IMR-90 (cell line): Measurements from ENCODE around the gene HCN2. TPM values are rescaled to one million over a fixed set of nuclear protein-coding genes. Genes with fewer than 3 reads are reported as not detected.

Experiments used
- ATAC-seq: fragments of 200-7000 bp; cut with Tn5 transposase; 2 replicates; pipeline ENCODE4 v1.9.1; 2020; ENCODE audit warnings: low read depth, mild to moderate bottlenecking, moderate library complexity
- BruUV-seq: library from RNA; stranded (reverse); fragments of 400-500 nt; replicated peaks from 2 replicates; lab custom pipeline; 2021; lab: Mats Ljungman, UMichigan
- CTCF ChIA-PET: fragments of 300-600 bp; formaldehyde crosslinking; extraction: SDS; loops from one replicate; lab custom pipeline; 2021; ENCODE audit warnings: antibody characterized with exemption; lab: Yijun Ruan, JAX
- POLR2A ChIA-PET: fragments of 300-600 bp; sonication (Branson Sonifier 250); formaldehyde crosslinking; loops from one replicate; lab custom pipeline; 2022; ENCODE audit warnings: antibody characterized with exemption; ENCODE audit not compliant: unreplicated experiment; lab: Charles Lee
- DNase-seq: peaks from one replicate; pipeline ENCODE4 v3.0.0; 2013
- H2AFZ ChIP-seq: replicated peaks from 2 replicates; pipeline ENCODE3; 2013; ENCODE audit warnings: low read length, mild to moderate bottlenecking; ENCODE audit not compliant: poor library complexity
- H2AK5ac ChIP-seq: 2 replicates; pipeline ENCODE4 v1.6.1; 2013; ENCODE audit warnings: low read depth, low read length, inconsistent platforms
- H2AK9ac ChIP-seq: replicated peaks from 2 replicates; pipeline ENCODE3; 2013; ENCODE audit warnings: mild to moderate bottlenecking, low read depth, low read length, moderate library complexity; ENCODE audit not compliant: poor library complexity
- H2BK120ac ChIP-seq: 2 replicates; pipeline ENCODE4 v1.6.1; 2013; ENCODE audit warnings: low read depth, low read length, inconsistent platforms
- H2BK15ac ChIP-seq: 3 replicates; pipeline ENCODE4 v1.6.1; 2013; ENCODE audit warnings: low read depth, low read length, inconsistent platforms
- H2BK20ac ChIP-seq: 2 replicates; pipeline ENCODE4 v1.6.1; 2013; ENCODE audit warnings: low read depth, mild to moderate bottlenecking, inconsistent platforms, low read length, moderate library complexity
- H2BK5ac ChIP-seq: 2 replicates; pipeline ENCODE4 v1.6.1; 2013; ENCODE audit warnings: mild to moderate bottlenecking, low read depth, low read length, inconsistent platforms; ENCODE audit not compliant: poor library complexity, severe bottlenecking
- H3K14ac ChIP-seq: replicated peaks from 2 replicates; pipeline ENCODE4 v1.6.1; 2013; ENCODE audit warnings: low read depth, low read length, inconsistent platforms
- H3K18ac ChIP-seq: 2 replicates; pipeline ENCODE4 v1.6.1; 2013; ENCODE audit warnings: low read depth, low read length, control low read depth
- H3K23ac ChIP-seq: 2 replicates; pipeline ENCODE4 v1.6.1; 2013; ENCODE audit warnings: low read depth, low read length, inconsistent platforms
- H3K27ac ChIP-seq: 2 replicates; pipeline ENCODE4 v1.5.1; 2013; ENCODE audit warnings: mild to moderate bottlenecking, control low read depth, low read length; ENCODE audit not compliant: insufficient read depth
- H3K27me3 ChIP-seq: 2 replicates; pipeline ENCODE4 v1.6.1; 2013; ENCODE audit warnings: low read length; ENCODE audit not compliant: control insufficient read depth, insufficient read depth
- H3K36me3 ChIP-seq: 2 replicates; pipeline ENCODE4 v1.6.1; 2013; ENCODE audit warnings: low read length, mixed read lengths; ENCODE audit not compliant: control insufficient read depth, insufficient read depth
- H3K4ac ChIP-seq: 2 replicates; pipeline ENCODE4 v1.6.1; 2013; ENCODE audit warnings: low read depth, low read length, inconsistent platforms
- H3K4me1 ChIP-seq: 2 replicates; pipeline ENCODE4 v1.6.1; 2013; ENCODE audit warnings: low read length, mixed read lengths; ENCODE audit not compliant: control insufficient read depth, insufficient read depth
- H3K4me2 ChIP-seq: 2 replicates; pipeline ENCODE4 v1.6.1; 2013; ENCODE audit warnings: low read depth, mild to moderate bottlenecking, control low read depth, low read length, moderate library complexity
- H3K4me3 ChIP-seq: 2 replicates; pipeline ENCODE4 v1.5.1; 2013; ENCODE audit warnings: low read depth, mild to moderate bottlenecking, control low read depth, low read length, moderate library complexity; ENCODE audit not compliant: insufficient read depth
- H3K56ac ChIP-seq: 2 replicates; pipeline ENCODE4 v1.6.1; 2013; ENCODE audit warnings: low read length, inconsistent platforms; ENCODE audit not compliant: insufficient read depth; ENCODE audit errors: extremely low read depth
- H3K79me1 ChIP-seq, 2 experiments: 2 replicates each; pipeline ENCODE4 v1.6.1; 2013; ENCODE audit warnings: low read length in 2 of 2, inconsistent platforms in 1 of 2, low read depth in 1 of 2
- H3K9ac ChIP-seq: 2 replicates; pipeline ENCODE4 v1.6.1; 2013; ENCODE audit warnings: low read depth, low read length, control low read depth
- H3K9me1 ChIP-seq: 2 replicates; pipeline ENCODE4 v1.6.1; 2013; ENCODE audit warnings: low read length, inconsistent platforms; ENCODE audit not compliant: insufficient read depth
- H3K9me3 ChIP-seq: 2 replicates; pipeline ENCODE4 v1.6.1; 2013; ENCODE audit warnings: low read length; ENCODE audit not compliant: control insufficient read depth, insufficient read depth
- H4K20me1 ChIP-seq: 2 replicates; pipeline ENCODE4 v1.6.1; 2013; ENCODE audit warnings: low read length, inconsistent platforms; ENCODE audit not compliant: insufficient read depth
- H4K5ac ChIP-seq: 2 replicates; pipeline ENCODE4 v1.6.1; 2013; ENCODE audit warnings: mild to moderate bottlenecking, low read depth, low read length, control low read depth
- H4K8ac ChIP-seq, 2 experiments: 2 replicates each; pipeline ENCODE4 v1.6.1; 2013; ENCODE audit warnings: low read depth in 2 of 2, low read length in 2 of 2, control low read depth in 1 of 2, inconsistent platforms in 1 of 2
- H4K91ac ChIP-seq: 2 replicates; pipeline ENCODE4 v1.6.1; 2013; ENCODE audit warnings: low read depth, low read length, inconsistent platforms; ENCODE audit not compliant: insufficient read depth
- CHD1 ChIP-seq: IDR thresholded peaks from 2 replicates; pipeline ENCODE4 v1.6.1; 2012; ENCODE audit warnings: low read depth, low read length, improper control_type of control experiment
- FOS ChIP-seq: fragments of 150-350 bp; IDR thresholded peaks from 2 replicates; pipeline ENCODE4 v1.6.1; 2016; ENCODE audit warnings: low read depth, low read length
- MAZ ChIP-seq: IDR thresholded peaks from 2 replicates; pipeline ENCODE4 v1.6.1; 2012; ENCODE audit warnings: low read depth, mild to moderate bottlenecking, low read length, improper control_type of control experiment, moderate library complexity, borderline replicate concordance
- MXI1 ChIP-seq: IDR thresholded peaks from 2 replicates; pipeline ENCODE4 v1.6.1; 2012; ENCODE audit warnings: low read depth, mild to moderate bottlenecking, low read length, moderate library complexity, borderline replicate concordance
- NFE2L2 ChIP-seq: fragments of 150-350 bp; IDR thresholded peaks from 2 replicates; pipeline ENCODE4 v1.6.1; 2016; ENCODE audit warnings: low read depth, mild to moderate bottlenecking, low read length
- POLR2A ChIP-seq: IDR thresholded peaks from 2 replicates; pipeline ENCODE4 v1.6.1; 2012; ENCODE audit warnings: mild to moderate bottlenecking, low read depth, low read length
- RAD21 ChIP-seq: IDR thresholded peaks from 2 replicates; pipeline ENCODE4 v1.6.1; 2012; ENCODE audit warnings: low read length, improper control_type of control experiment
- RCOR1 ChIP-seq: IDR thresholded peaks from 2 replicates; pipeline ENCODE4 v1.6.1; 2012; ENCODE audit warnings: mild to moderate bottlenecking, low read length, improper control_type of control experiment; ENCODE audit not compliant: insufficient replicate concordance
- RFX5 ChIP-seq: IDR thresholded peaks from 2 replicates; pipeline ENCODE4 v1.8.0; 2012; ENCODE audit warnings: low read depth, mild to moderate bottlenecking, low read length, moderate library complexity
- SMC3 ChIP-seq: fragments of 150-350 bp; IDR thresholded peaks from 2 replicates; pipeline ENCODE4 v1.6.1; 2016; ENCODE audit warnings: low read depth, mild to moderate bottlenecking, antibody characterized with exemption, low read length, moderate library complexity
- WGBS, 2 experiments: methylation state at CpG; one replicate each; pipeline versions ENCODE4 v1.1.5 to v1.1.7; 2013; ENCODE audit warnings: missing lambda C conversion rate in 2 of 2; ENCODE audit not compliant: insufficient read length in 1 of 2; ENCODE audit errors: extremely low coverage in 2 of 2; 5-methylcytosine and 5-hydroxymethylcytosine counted together
- dilution Hi-C: fragments of 300-500 bp; cut with HindIII; formaldehyde crosslinking; loops from one replicate; pipeline ENCODE4 v1.14.3; 2018; ENCODE audit warnings: low sequenced_read_pairs; ENCODE audit not compliant: unreplicated experiment
- in situ Hi-C: fragments of 300-500 bp; cut with MboI; formaldehyde crosslinking; loops from 3 replicates; pipeline ENCODE4 v1.14.3; 2019; ENCODE audit warnings: low sequenced_read_pairs, inconsistent platforms, mixed read lengths
- intact Hi-C: fragments of 100-400 bp; cut with micrococcal nuclease; formaldehyde crosslinking; loops from 2 replicates; pipeline ENCODE4 v1.10.0; 2022
- polyA plus RNA-seq, 3 experiments: library from polyadenylated mRNA; depleted of rRNA; stranded (reverse); fragments of >200 nt; gene quantifications; 2 replicates each; pipeline ENCODE4 v1.2.3, GENCODE V29; 2012; ENCODE audit warnings: low replicate concordance in 1 of 3
- total RNA-seq: library from RNA; depleted of rRNA; stranded (reverse); fragments of >200 nt; gene quantifications from 2 replicates; pipeline ENCODE4 v1.2.3, GENCODE V29; 2012
- TF ChIP-seq, protein P1 (sequence below): fragments of 150-350 bp; IDR thresholded peaks from 2 replicates; pipeline ENCODE4 v1.6.1; 2016; ENCODE audit warnings: low read depth, mild to moderate bottlenecking, low read length, moderate library complexity, borderline replicate concordance
- TF ChIP-seq, protein P2 (sequence below): conservative IDR thresholded peaks from 2 replicates; pipeline ENCODE4 v1.5.1; 2012; ENCODE audit warnings: mild to moderate bottlenecking, low read depth, low read length, improper control_type of control experiment

The HCN2 gene
- total and polyA plus RNA-seq, 2 of the 4 experiments (the other 2 are of a cell fraction): 0.72 to 2.6 TPM

DNA sequence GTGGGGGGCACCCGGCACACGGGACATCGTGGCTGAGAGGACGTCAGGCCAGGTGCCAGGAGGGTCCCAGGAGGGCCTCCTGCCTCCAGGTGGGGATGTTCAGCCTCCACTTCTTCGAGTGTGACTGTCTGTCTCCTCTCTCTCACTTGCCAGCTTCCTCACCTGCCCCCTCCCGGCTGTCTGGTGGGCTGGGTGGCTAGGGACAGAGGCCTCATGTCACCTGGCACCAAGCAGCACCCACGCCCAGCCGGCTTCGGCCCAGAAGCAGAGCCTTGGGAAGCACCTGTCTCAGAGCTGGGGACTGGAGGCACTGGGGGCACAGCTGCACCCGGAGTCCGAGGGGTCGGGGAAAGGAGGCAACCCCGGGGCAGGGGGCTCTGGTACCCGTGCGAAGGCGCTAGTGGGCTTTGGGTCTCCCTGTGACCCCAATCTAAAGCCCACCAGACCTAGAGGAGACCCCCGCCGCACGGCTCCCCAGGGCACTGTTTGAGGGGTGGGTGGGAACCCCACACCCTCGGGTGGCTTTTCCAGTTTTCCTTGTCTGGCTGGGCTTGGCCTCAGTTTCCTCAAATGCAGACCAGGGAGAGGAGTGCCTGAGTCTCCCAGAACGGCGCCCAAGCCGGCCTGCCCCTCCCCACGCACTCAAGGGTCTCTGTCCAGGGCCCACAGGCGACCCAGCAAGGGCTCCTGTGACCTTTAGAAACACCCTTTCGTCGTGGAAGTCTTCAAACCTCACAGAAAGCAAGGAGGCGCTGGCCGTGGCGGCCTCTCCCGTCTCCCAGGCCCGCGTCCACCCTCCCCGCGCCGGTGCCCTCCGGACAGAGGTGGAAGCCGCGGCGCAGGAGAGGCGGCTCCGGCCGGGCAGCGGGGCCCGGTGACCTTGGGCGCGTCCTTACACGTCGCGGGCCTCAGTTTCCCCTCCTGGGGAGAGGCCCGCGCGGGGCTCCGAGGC, 664 bp upstream of the HCN2 start (continued):
- no peak for TF ChIP-seq POLR2A

DNA sequence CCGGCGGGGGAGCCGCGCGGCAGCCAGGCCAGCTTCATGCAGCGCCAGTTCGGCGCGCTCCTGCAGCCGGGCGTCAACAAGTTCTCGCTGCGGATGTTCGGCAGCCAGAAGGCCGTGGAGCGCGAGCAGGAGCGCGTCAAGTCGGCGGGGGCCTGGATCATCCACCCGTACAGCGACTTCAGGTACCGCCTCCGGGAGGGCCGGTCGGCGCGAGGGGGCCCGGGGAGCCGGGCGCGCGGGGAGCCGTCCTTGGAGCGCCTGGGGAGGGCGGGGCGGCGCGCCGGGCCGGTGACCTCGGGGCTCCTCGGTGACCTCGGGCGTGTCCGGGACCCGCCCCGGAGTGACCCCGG, 690 bp downstream of the HCN2 start:
- peaks cover 32% of the 10 kb centered on the region for H4K20me1 ChIP-seq
- H3K9me1 ChIP-seq: no peaks in the 10 kb centered on the region
- intact Hi-C loops: no loop called here
- no peak overlapping the region for H2AK9ac ChIP-seq
- 0% methylated on average over 42 of the region's 50 CpGs; no CpG with 5 or more reads in 1 of the 2 experiments for WGBS, 2 experiments
- H3K27me3 ChIP-seq: peaks cover 24% of the 10 kb centered on the region
- H2BK120ac ChIP-seq: no peak overlapping the region
- H2BK20ac ChIP-seq: no peak overlapping the region
- ChIA-PET POLR2A (no interaction called here), CTCF (no interaction called here)
- no peak overlapping the region for H3K23ac ChIP-seq
- no peak overlapping the region for H2AK5ac ChIP-seq
- H3K18ac ChIP-seq: no peak overlapping the region
- BruUV-seq: no TSS peak
- no peaks in the 10 kb centered on the region for H3K9me3 ChIP-seq
- H3K4me2 ChIP-seq: peak overlapping the region; percentile 64
- H3K27ac ChIP-seq: no peak overlapping the region
- dilution Hi-C loops: no loop called here
- no peak overlapping the region for H3K4ac ChIP-seq
- no peak overlapping the region for H3K56ac ChIP-seq
- no peaks in the 10 kb centered on the region for H3K79me1 ChIP-seq
- H4K5ac ChIP-seq: no peak overlapping the region
- H3K9ac ChIP-seq: no peak overlapping the region
- no peak overlapping the region for H3K14ac ChIP-seq
- ATAC-seq (peak; percentile 19), DNase-seq (peak; percentile 30)
- H3K4me3 ChIP-seq: peak overlapping the region; percentile 36
- no peak overlapping the region for H4K91ac ChIP-seq
- in situ Hi-C loops: no loop called here
- H2BK15ac ChIP-seq: no peak overlapping the region
- no peaks in the 10 kb centered on the region for H3K36me3 ChIP-seq
- H3K4me1 ChIP-seq: peaks cover 5% of the 10 kb centered on the region
- peak overlapping the region; percentile 61 for H2AFZ ChIP-seq
- no peak overlapping the region for H4K8ac ChIP-seq
- no peak overlapping the region for H2BK5ac ChIP-seq
- no peak for TF ChIP-seq RFX5
- no peak for TF ChIP-seq RCOR1
- no peak for TF ChIP-seq POLR2A
- no peak for TF ChIP-seq SMC3
- TF ChIP-seq, protein P1, sequence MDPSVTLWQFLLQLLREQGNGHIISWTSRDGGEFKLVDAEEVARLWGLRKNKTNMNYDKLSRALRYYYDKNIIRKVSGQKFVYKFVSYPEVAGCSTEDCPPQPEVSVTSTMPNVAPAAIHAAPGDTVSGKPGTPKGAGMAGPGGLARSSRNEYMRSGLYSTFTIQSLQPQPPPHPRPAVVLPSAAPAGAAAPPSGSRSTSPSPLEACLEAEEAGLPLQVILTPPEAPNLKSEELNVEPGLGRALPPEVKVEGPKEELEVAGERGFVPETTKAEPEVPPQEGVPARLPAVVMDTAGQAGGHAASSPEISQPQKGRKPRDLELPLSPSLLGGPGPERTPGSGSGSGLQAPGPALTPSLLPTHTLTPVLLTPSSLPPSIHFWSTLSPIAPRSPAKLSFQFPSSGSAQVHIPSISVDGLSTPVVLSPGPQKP: no peak
- TF ChIP-seq FOS: no peak
- no peak for TF ChIP-seq CHD1
- no peak for TF ChIP-seq NFE2L2
- no peak for TF ChIP-seq MAZ
- TF ChIP-seq, protein P2, sequence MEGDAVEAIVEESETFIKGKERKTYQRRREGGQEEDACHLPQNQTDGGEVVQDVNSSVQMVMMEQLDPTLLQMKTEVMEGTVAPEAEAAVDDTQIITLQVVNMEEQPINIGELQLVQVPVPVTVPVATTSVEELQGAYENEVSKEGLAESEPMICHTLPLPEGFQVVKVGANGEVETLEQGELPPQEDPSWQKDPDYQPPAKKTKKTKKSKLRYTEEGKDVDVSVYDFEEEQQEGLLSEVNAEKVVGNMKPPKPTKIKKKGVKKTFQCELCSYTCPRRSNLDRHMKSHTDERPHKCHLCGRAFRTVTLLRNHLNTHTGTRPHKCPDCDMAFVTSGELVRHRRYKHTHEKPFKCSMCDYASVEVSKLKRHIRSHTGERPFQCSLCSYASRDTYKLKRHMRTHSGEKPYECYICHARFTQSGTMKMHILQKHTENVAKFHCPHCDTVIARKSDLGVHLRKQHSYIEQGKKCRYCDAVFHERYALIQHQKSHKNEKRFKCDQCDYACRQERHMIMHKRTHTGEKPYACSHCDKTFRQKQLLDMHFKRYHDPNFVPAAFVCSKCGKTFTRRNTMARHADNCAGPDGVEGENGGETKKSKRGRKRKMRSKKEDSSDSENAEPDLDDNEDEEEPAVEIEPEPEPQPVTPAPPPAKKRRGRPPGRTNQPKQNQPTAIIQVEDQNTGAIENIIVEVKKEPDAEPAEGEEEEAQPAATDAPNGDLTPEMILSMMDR: no peak
- no peak for TF ChIP-seq MXI1
- TF ChIP-seq RAD21: no peak
